Lung (tissue), 12 donors: ENCODE data around the gene RASAL1. TPM values are rescaled to one million over a fixed set of nuclear protein-coding genes. Genes with fewer than 3 reads are reported as not detected.

ENCODE experiments used
- ATAC-seq: fragments of 200-7000 bp; cut with Tn5 transposase; one replicate; pipeline ENCODE4 v1.9.1; 2020; ENCODE audit warnings: moderate number of reproducible peaks; ENCODE audit not compliant: insufficient read depth, low FRiP score
- DNase-seq, 3 donors: peaks; one replicate each; pipeline ENCODE4 v3.0.0-alpha.2; 2013 to 2017
- H3K27ac ChIP-seq, 2 donors: one replicate each; pipeline ENCODE4 v1.5.1; 2013; ENCODE audit warnings: mild to moderate bottlenecking in 2 of 2, moderate library complexity in 2 of 2, control low read depth in 1 of 2, inconsistent platforms in 1 of 2, low read depth in 1 of 2, low read length in 1 of 2
- H3K27me3 ChIP-seq, 3 donors: one replicate each; pipeline ENCODE4 v1.5.1; 2013; ENCODE audit warnings: low read length in 2 of 3; ENCODE audit not compliant: control insufficient read depth in 3 of 3, insufficient read depth in 3 of 3
- H3K36me3 ChIP-seq, 4 donors: one replicate each; pipeline ENCODE4 v1.5.1; 2013; ENCODE audit warnings: low read length in 4 of 4, mild to moderate bottlenecking in 1 of 4, moderate library complexity in 1 of 4; ENCODE audit not compliant: control insufficient read depth in 4 of 4, insufficient read depth in 4 of 4
- H3K4me1 ChIP-seq, 5 donors: one replicate each; pipeline ENCODE4 v1.5.1; 2013; ENCODE audit warnings: low read length in 5 of 5, mild to moderate bottlenecking in 2 of 5, moderate library complexity in 1 of 5; ENCODE audit not compliant: control insufficient read depth in 5 of 5, insufficient read depth in 5 of 5
- H3K4me3 ChIP-seq: one replicate; pipeline ENCODE4 v1.5.1; 2013; ENCODE audit warnings: mild to moderate bottlenecking, control low read depth, moderate library complexity
- H3K9ac ChIP-seq, 2 donors: one replicate each; pipeline ENCODE4 v1.5.1; 2013; ENCODE audit warnings: low read length in 2 of 2, control low read depth in 1 of 2; ENCODE audit not compliant: insufficient read depth in 1 of 2
- H3K9me3 ChIP-seq, 4 donors: one replicate each; pipeline ENCODE4 v1.5.1; 2013; ENCODE audit warnings: low read length in 3 of 4, mild to moderate bottlenecking in 1 of 4, moderate library complexity in 1 of 4; ENCODE audit not compliant: control insufficient read depth in 4 of 4, insufficient read depth in 3 of 4
- CTCF ChIP-seq: IDR thresholded peaks from 2 replicates; pipeline ENCODE4 v1.5.1; 2012; ENCODE audit warnings: mild to moderate bottlenecking; ENCODE audit errors: control extremely low read depth, extremely low read depth
- WGBS, 2 donors: extraction: QIAGEN DNeasy Blood & Tissue Kit; methylation state at CpG; one replicate each; pipeline ENCODE4 v1.1.7; 2013; 5-methylcytosine and 5-hydroxymethylcytosine counted together
- polyA plus RNA-seq, 2 donors: library from polyadenylated mRNA; stranded (reverse); fragments of 200-250 nt; gene quantifications; one replicate each; pipeline ENCODE4 v1.2.1, GENCODE V29; 2013
- total RNA-seq, 2 donors: library from RNA; depleted of rRNA in 1 of 2; stranded (reverse); fragments of >200 nt in 1 of 2; gene quantifications; one replicate each; pipeline ENCODE4 v1.2.1, GENCODE V29; 2014 to 2021
- donor health status: control.
- donor health status: control.
- donor health status: Bipolar disorder and iron deficiency.
- donor health status: healthy.
- donor health status: DM: yes; HTN: yes; CAD: no.

RASAL1 gene
- total and polyA plus RNA-seq, 4 donors: 0.09 to 1.8 (median 0.62) TPM

GRCh38 chr12:113131556-113131955 is 4.0 kb downstream of the RASAL1 start:
- no peak overlapping the region for H3K27ac ChIP-seq
- no peak overlapping the region for H3K4me3 ChIP-seq
- WGBS, 2 donors: 57 to 76% methylated on average over 1 of the region's 1 CpG
- ATAC-seq (no peak), DNase-seq (no peak)
- TF ChIP-seq CTCF: no peak
- H3K27me3 ChIP-seq: peaks cover 0 to 6% (median 0%) of the 10 kb centered on the region in 3 donors
- no peak overlapping the region for H3K9ac ChIP-seq
- H3K4me1 ChIP-seq: no peaks in the 10 kb centered on the region
- no peaks in the 10 kb centered on the region for H3K36me3 ChIP-seq
- peaks cover 0 to 3% (median 0%) of the 10 kb centered on the region in 4 donors for H3K9me3 ChIP-seq

- DNase-seq (no peak), ATAC-seq (no peak)
- no peak for TF ChIP-seq CTCF
- Histone ChIP-seq H3K4me3 (no peak overlapping the region), H3K9ac (no peak overlapping the region), H3K4me1 (no peaks in the 10 kb centered on the region), H3K27ac (no peak overlapping the region), H3K9me3 (peaks cover 0 to 5% (median 0%) of the 10 kb centered on the region in 4 donors), H3K27me3 (no peaks in the 10 kb centered on the region), H3K36me3 (no peaks in the 10 kb centered on the region)
- WGBS, 2 donors: 58 to 60% methylated on average over 17 to 18 of the region's 18 CpGs
Measured at GRCh38 chr12:113130457-113131135, 5.0 kb downstream of the RASAL1 start.

GRCh38 chr12:113129664-113130456 is 5.7 kb downstream of the RASAL1 start:
- WGBS, 2 donors: 69 to 76% methylated on average over 16 to 17 of the region's 17 CpGs

More at GRCh38 chr12:113129664-113130456, 5.7 kb downstream of the RASAL1 start:
- no peak for DNase-seq
- peaks cover 0 to 2% (median 0%) of the 10 kb centered on the region in 4 donors for H3K9me3 ChIP-seq
- no peak overlapping the region for H3K9ac ChIP-seq
- no peaks in the 10 kb centered on the region for H3K4me1 ChIP-seq
- H3K36me3 ChIP-seq: no peaks in the 10 kb centered on the region
- no peaks in the 10 kb centered on the region for H3K27me3 ChIP-seq
- H3K27ac ChIP-seq: no peak overlapping the region
- no peak for TF ChIP-seq CTCF
- H3K4me3 ChIP-seq: no peak overlapping the region
- ATAC-seq: no peak
